H54 (cell line): Measurements from ENCODE around the gene ZNF677.
"Not testable (repeated sequence)": the region's sequence is repeated elsewhere in the genome, so short reads cannot be mapped to it uniquely, and the experiment has no call there.

Experiments used
- DNase-seq: peaks from one replicate; pipeline ENCODE4 v3.0.0; 2011; ENCODE audit warnings: low spot score, mixed read lengths; ENCODE audit not compliant: insufficient read length
- FAIRE-seq: peaks from 3 replicates; lab custom pipeline; 2011; peaks lifted over from hg19 to GRCh38; lab: Jason Lieb, UNC
- POLR2A ChIP-seq: IDR thresholded peaks from 2 replicates; pipeline ENCODE4 v1.6.1; 2011; ENCODE audit warnings: low read depth, mild to moderate bottlenecking, low read length

ZNF677 gene

GRCh38 chr19:53254411-53255341, at the start of gene ZNF677:
ZNF677 (minus strand) TSS chr19:53254873; CDS start chr19:53251550, 3,323 bp downstream.
- FAIRE-seq (no peak), DNase-seq (peak; percentile 70)
- peak; percentile 63 for TF ChIP-seq POLR2A

- DNase-seq, FAIRE-seq: not testable (repeated sequence)
Observed at GRCh38 chr19:53301341-53301740, 46.7 kb upstream of the ZNF677 start.

- TF ChIP-seq POLR2A: no peak
- FAIRE-seq (no peak), DNase-seq (no peak)
Observed at GRCh38 chr19:53294786-53295441, 40.2 kb upstream of the ZNF677 start.

- no peak for TF ChIP-seq POLR2A
- DNase-seq (no peak), FAIRE-seq (no peak)
Observed at GRCh38 chr19:53290758-53291549, 36.3 kb upstream of the ZNF677 start.

GRCh38 chr19:53285087-53285486, 30.4 kb upstream of the ZNF677 start:
- DNase-seq (no peak), FAIRE-seq (no peak)
- TF ChIP-seq POLR2A: no peak

GRCh38 chr19:53281947-53282346, 27.3 kb upstream of the ZNF677 start:
- not testable (repeated sequence) for FAIRE-seq, DNase-seq

GRCh38 chr19:53275480-53275879, 20.8 kb upstream of the ZNF677 start:
- no peak for DNase-seq
- no peak for FAIRE-seq
- no peak for TF ChIP-seq POLR2A

- TF ChIP-seq POLR2A: no peak
- no peak for DNase-seq
- no peak for FAIRE-seq
Observed at GRCh38 chr19:53272044-53272443, 17.4 kb upstream of the ZNF677 start.

- DNase-seq, FAIRE-seq: not testable (repeated sequence)
Observed at GRCh38 chr19:53269861-53270260, 15.2 kb upstream of the ZNF677 start.

GRCh38 chr19:53267623-53268022, 12.9 kb upstream of the ZNF677 start, which contains the start of gene VN1R4:
VN1R4 (minus strand) TSS chr19:53267723; CDS start chr19:53267665, 58 bp downstream.
- not testable (repeated sequence) for DNase-seq, FAIRE-seq

GRCh38 chr19:53257715-53258342, 3.2 kb upstream of the ZNF677 start, which contains the start of gene VN1R2:
VN1R2 (plus strand) TSS chr19:53258292; CDS start chr19:53258376, 84 bp downstream.
- FAIRE-seq, DNase-seq: not testable (repeated sequence)

GRCh38 chr19:53246498-53246897, 8.2 kb downstream of the ZNF677 start:
- FAIRE-seq (no peak), DNase-seq (no peak)
- no peak for TF ChIP-seq POLR2A

GRCh38 chr19:53237114-53237777, 17.4 kb downstream of the ZNF677 start:
- DNase-seq (no peak), FAIRE-seq (no peak)
- TF ChIP-seq POLR2A: no peak
